Suprapubic skin (tissue), 4 donors: ENCODE measurements around the gene GPR62. TPM values are rescaled to one million over a fixed set of nuclear protein-coding genes. Genes with fewer than 3 reads are reported as not detected.
A peak's percentile ranks its signal among the peaks of the same experiment; 100 is the strongest.

Source experiments
- DNase-seq, 2 donors: peaks; one replicate each; pipeline ENCODE4 v3.0.0-alpha.2; 2019; ENCODE audit warnings: low spot score in 2 of 2
- H3K27ac ChIP-seq: fragments of 200-600 bp; sonication (generic); one replicate; pipeline ENCODE4 v1.5.1; 2019
- H3K27me3 ChIP-seq: fragments of 200-600 bp; sonication (generic); one replicate; pipeline ENCODE4 v1.5.1; 2019
- H3K36me3 ChIP-seq: fragments of 200-600 bp; sonication (generic); one replicate; pipeline ENCODE4 v1.5.1; 2019
- H3K4me1 ChIP-seq: fragments of 200-600 bp; sonication (generic); one replicate; pipeline ENCODE4 v1.5.1; 2019
- H3K4me3 ChIP-seq: fragments of 200-600 bp; sonication (generic); one replicate; pipeline ENCODE4 v1.5.1; 2019; ENCODE audit warnings: mild to moderate bottlenecking
- H3K9me3 ChIP-seq: fragments of 200-600 bp; sonication (generic); one replicate; pipeline ENCODE4 v1.5.1; 2019
- CTCF ChIP-seq, 2 donors: fragments of 200-600 bp in 1 of 2; fragments of 450-650 bp in 1 of 2; sonication (generic) in 1 of 2; IDR thresholded peaks; one replicate each; pipeline ENCODE4 v1.5.1; 2016 to 2019; ENCODE audit warnings: antibody characterized with exemption in 2 of 2, mild to moderate bottlenecking in 1 of 2, moderate library complexity in 1 of 2
- EP300 ChIP-seq: sonication (generic); formaldehyde crosslinking; IDR thresholded peaks from one replicate; pipeline ENCODE4 v1.6.1; 2017; ENCODE audit warnings: antibody characterized with exemption
- POLR2A ChIP-seq, 2 donors: fragments of 450-650 bp; IDR thresholded peaks; one replicate each; pipeline ENCODE4 v1.6.1; 2017; ENCODE audit warnings: antibody characterized with exemption in 2 of 2, mild to moderate bottlenecking in 2 of 2, moderate library complexity in 2 of 2
- POLR2AphosphoS5 ChIP-seq, 3 donors: sonication (generic); formaldehyde crosslinking; IDR thresholded peaks; one replicate each; pipeline ENCODE4 v1.6.1; 2017; ENCODE audit warnings: antibody characterized with exemption in 3 of 3
- WGBS: methylation state at CpG from one replicate; pipeline ENCODE4 v1.1.5; 2018; 5-methylcytosine and 5-hydroxymethylcytosine counted together
- total RNA-seq, 4 donors: library from RNA; depleted of rRNA; stranded (reverse); fragments of >200 nt; gene quantifications; one replicate each; pipeline ENCODE4 v1.1.0, GENCODE V29; 2016

Gene GPR62
- total RNA-seq, 4 donors from 2014 or later, result not detected

- DNase-seq, result no peak
- peak within 1 kb of the TSS; percentile 79 for H3K27ac ChIP-seq
- H3K9me3 ChIP-seq, result no peaks in the 10 kb centered on the region
- WGBS, result 1% methylated on average over 9 of the region's 63 CpGs
- TF ChIP-seq CTCF (IDR thresholded peaks at IDR 0.05) (no peak), POLR2AphosphoS5 (IDR thresholded peaks at IDR 0.05) (no peak), EP300 (no peak), POLR2A (IDR thresholded peaks at IDR 0.05) (peak; percentile 1 to 25)
- H3K36me3 ChIP-seq, result peaks cover 1% of the 10 kb centered on the region
- no peaks in the 10 kb centered on the region for H3K27me3 ChIP-seq
- H3K4me3 ChIP-seq, result peak within 1 kb of the TSS; percentile 56
- H3K4me1 ChIP-seq, result peaks cover 67% of the 10 kb centered on the region
Observed at GRCh38 chr3:51974963-51975851, 20.0 kb downstream of the GPR62 start, which contains the start of gene ABHD14A. Gene ABHD14A, plus strand, starts transcription at chr3:51975064. Its CDS starts 72 bp downstream, at chr3:51975136.

GRCh38 chr3:51975852-51976549, 20.8 kb downstream of the GPR62 start:
- TF ChIP-seq CTCF (IDR thresholded peaks at IDR 0.05) (peak in 1 of 2 donors; percentile 11), POLR2AphosphoS5 (IDR thresholded peaks at IDR 0.05) (no peak)
- H3K27me3 ChIP-seq, result no peaks in the 10 kb centered on the region
- peak; percentile 89 to 91 for DNase-seq
- WGBS, result 54% methylated on average over 41 of the region's 46 CpGs
- H3K9me3 ChIP-seq, result no peaks in the 10 kb centered on the region
- peak overlapping the region; percentile 11 for H3K27ac ChIP-seq
- H3K4me1 ChIP-seq, result peaks cover 60% of the 10 kb centered on the region
- H3K4me3 ChIP-seq, result peak overlapping the region; percentile 56
- H3K36me3 ChIP-seq, result peaks cover 5% of the 10 kb centered on the region

GRCh38 chr3:51977446-51978142, 22.4 kb downstream of the GPR62 start:
- DNase-seq, result no peak
- no peaks in the 10 kb centered on the region for H3K27me3 ChIP-seq
- H3K4me1 ChIP-seq, result peaks cover 69% of the 10 kb centered on the region
- no peak overlapping the region for H3K27ac ChIP-seq
- 53% methylated on average over 9 of the region's 9 CpGs for whole genome bisulfite sequencing
- H3K4me3 ChIP-seq, result no peak overlapping the region
- peaks cover 5% of the 10 kb centered on the region for H3K36me3 ChIP-seq
- TF ChIP-seq POLR2A (IDR thresholded peaks at IDR 0.05) (no peak), CTCF (IDR thresholded peaks at IDR 0.05) (no peak), EP300 (no peak), POLR2AphosphoS5 (IDR thresholded peaks at IDR 0.05) (no peak)
- H3K9me3 ChIP-seq, result no peaks in the 10 kb centered on the region

- Histone ChIP-seq H3K9me3 (no peaks in the 10 kb centered on the region), H3K4me1 (peaks cover 66% of the 10 kb centered on the region), H3K36me3 (peaks cover 5% of the 10 kb centered on the region), H3K4me3 (no peak overlapping the region), H3K27me3 (no peaks in the 10 kb centered on the region), H3K27ac (no peak overlapping the region)
- DNase-seq, result no peak
- no peak for TF ChIP-seq POLR2A (IDR thresholded peaks at IDR 0.05)
- TF ChIP-seq POLR2AphosphoS5 (IDR thresholded peaks at IDR 0.05), result no peak
- no peak for TF ChIP-seq CTCF (IDR thresholded peaks at IDR 0.05)
- TF ChIP-seq EP300, result no peak
- WGBS, result 55% methylated on average over 4 of the region's 4 CpGs
Observed at GRCh38 chr3:51978143-51978502, 22.9 kb downstream of the GPR62 start.
